Fibroblast of lung (primary cell): Measurements from ENCODE around the gene EPG5. TPM values are rescaled to one million over a fixed set of nuclear protein-coding genes. Genes with fewer than 3 reads are reported as not detected.

Experiments
- DNase-seq, 2 donors: peaks; one replicate each; pipeline versions ENCODE4 v3.0.0 to v3.0.0-alpha.2; 2010; ENCODE audit warnings: low read depth in 2 of 2
- H2AFZ ChIP-seq: 2 replicates; pipeline ENCODE4 v1.5.1; 2012; ENCODE audit warnings: low read length, control low read depth, inconsistent platforms
- H3K27ac ChIP-seq: 2 replicates; pipeline ENCODE4 v1.5.1; 2011; ENCODE audit warnings: low read length, control low read depth; ENCODE audit not compliant: insufficient read depth
- H3K27me3 ChIP-seq: 2 replicates; pipeline ENCODE4 v1.5.1; 2011; ENCODE audit warnings: mild to moderate bottlenecking, low read length; ENCODE audit not compliant: control insufficient read depth, insufficient read depth
- H3K36me3 ChIP-seq: 2 replicates; pipeline ENCODE4 v1.5.1; 2011; ENCODE audit warnings: low read length; ENCODE audit not compliant: control insufficient read depth, insufficient read depth
- H3K4me1 ChIP-seq: 2 replicates; pipeline ENCODE4 v1.5.1; 2011; ENCODE audit warnings: low read length; ENCODE audit not compliant: control insufficient read depth, insufficient read depth; ENCODE audit errors: extremely low read depth
- H3K4me2 ChIP-seq: 2 replicates; pipeline ENCODE4 v1.5.1; 2011; ENCODE audit warnings: low read length, control low read depth; ENCODE audit not compliant: insufficient read depth; ENCODE audit errors: extremely low read depth
- H3K4me3 ChIP-seq, 4 experiments: fragments of 200-600 bp in 1 of 4; sonication (generic) in 1 of 4; replicated peaks in 1 of 4; 2 replicates each; pipeline ENCODE4 v1.5.1; 2011 to 2016; ENCODE audit warnings: low read length in 4 of 4, low read depth in 3 of 4, mild to moderate bottlenecking in 3 of 4, control low read depth in 2 of 4, inconsistent platforms in 1 of 4, mixed read lengths in 1 of 4; ENCODE audit not compliant: insufficient read depth in 1 of 4; ENCODE audit errors: control extremely low read depth in 1 of 4
- H3K79me2 ChIP-seq: 2 replicates; pipeline ENCODE4 v1.5.1; 2012; ENCODE audit warnings: mild to moderate bottlenecking, low read length, inconsistent platforms; ENCODE audit not compliant: control insufficient read depth, insufficient read depth
- H3K9ac ChIP-seq: 2 replicates; pipeline ENCODE4 v1.5.1; 2011; ENCODE audit warnings: mild to moderate bottlenecking, low read length, control low read depth; ENCODE audit not compliant: insufficient read depth
- H3K9me3 ChIP-seq: 2 replicates; pipeline ENCODE4 v1.5.1; 2012; ENCODE audit warnings: low read depth, low read length; ENCODE audit not compliant: control insufficient read depth, insufficient read depth
- H4K20me1 ChIP-seq: 2 replicates; pipeline ENCODE4 v1.5.1; 2011; ENCODE audit warnings: low read length; ENCODE audit not compliant: control insufficient read depth, insufficient read depth; ENCODE audit errors: extremely low read depth
- EZH2 ChIP-seq: IDR thresholded peaks from 2 replicates; pipeline ENCODE4 v1.5.1; 2012; ENCODE audit warnings: low read length, control low read depth, mild to moderate bottlenecking; ENCODE audit errors: missing control alignments
- polyA plus RNA-seq, 2 donors: library from polyadenylated mRNA; depleted of rRNA in 1 of 2; stranded (reverse) in 1 of 2; unstranded in 1 of 2; fragments of >200 nt; gene quantifications; 2 replicates each; pipeline ENCODE4 v1.2.1, GENCODE V29; 2011 to 2012; ENCODE audit warnings: missing spikeins in 1 of 2
- total RNA-seq: library from RNA; depleted of rRNA; stranded (reverse); fragments of >200 nt; gene quantifications from 2 replicates; pipeline ENCODE4 v1.2.1, GENCODE V29; 2014
- TF ChIP-seq, protein P1 (sequence below), 2 donors: IDR thresholded peaks in 1 of 2; conservative IDR thresholded peaks in 1 of 2; 1 replicate in 1 of 2; 2 replicates in 1 of 2; pipeline ENCODE4 v1.5.1; 2011 to 2012; ENCODE audit warnings: low read length in 2 of 2, control low read depth in 1 of 2, inconsistent platforms in 1 of 2, low read depth in 1 of 2, mild to moderate bottlenecking in 1 of 2

EPG5 gene
- total and polyA plus RNA-seq, 2 donors (not counting 1 experiment from before 2014, with no cell fraction given), result 60.0 to 87.4 TPM

DNA sequence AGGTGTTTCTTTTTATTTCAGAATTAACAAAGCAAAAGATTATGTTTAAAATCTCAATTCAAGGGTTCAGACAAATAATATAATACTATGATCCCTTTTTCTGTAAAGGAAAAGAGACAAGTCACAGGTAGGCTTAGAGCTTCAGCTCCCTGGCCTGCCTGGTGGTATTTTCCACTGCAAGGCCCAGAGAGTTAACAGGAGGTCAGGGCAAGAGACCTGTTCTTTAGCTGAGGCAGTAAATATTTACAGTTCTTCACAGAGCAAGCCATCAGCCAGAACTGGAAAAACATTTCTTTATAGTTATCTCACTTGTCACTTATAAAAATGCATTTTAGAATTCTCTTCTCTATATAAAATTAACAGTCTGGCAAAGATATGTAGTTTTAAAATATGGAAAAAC, 70.1 kb downstream of the EPG5 start:
- TF ChIP-seq, protein P1, sequence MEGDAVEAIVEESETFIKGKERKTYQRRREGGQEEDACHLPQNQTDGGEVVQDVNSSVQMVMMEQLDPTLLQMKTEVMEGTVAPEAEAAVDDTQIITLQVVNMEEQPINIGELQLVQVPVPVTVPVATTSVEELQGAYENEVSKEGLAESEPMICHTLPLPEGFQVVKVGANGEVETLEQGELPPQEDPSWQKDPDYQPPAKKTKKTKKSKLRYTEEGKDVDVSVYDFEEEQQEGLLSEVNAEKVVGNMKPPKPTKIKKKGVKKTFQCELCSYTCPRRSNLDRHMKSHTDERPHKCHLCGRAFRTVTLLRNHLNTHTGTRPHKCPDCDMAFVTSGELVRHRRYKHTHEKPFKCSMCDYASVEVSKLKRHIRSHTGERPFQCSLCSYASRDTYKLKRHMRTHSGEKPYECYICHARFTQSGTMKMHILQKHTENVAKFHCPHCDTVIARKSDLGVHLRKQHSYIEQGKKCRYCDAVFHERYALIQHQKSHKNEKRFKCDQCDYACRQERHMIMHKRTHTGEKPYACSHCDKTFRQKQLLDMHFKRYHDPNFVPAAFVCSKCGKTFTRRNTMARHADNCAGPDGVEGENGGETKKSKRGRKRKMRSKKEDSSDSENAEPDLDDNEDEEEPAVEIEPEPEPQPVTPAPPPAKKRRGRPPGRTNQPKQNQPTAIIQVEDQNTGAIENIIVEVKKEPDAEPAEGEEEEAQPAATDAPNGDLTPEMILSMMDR (conservative IDR thresholded peaks at IDR 0.05 in 1 of 2, IDR thresholded peaks at IDR 0.05 in 1 of 2; ENCODE audit: low read depth in 1 of 2, low read length in 2 of 2), result no peak
- no peak for TF ChIP-seq EZH2
- H3K79me2 ChIP-seq, result no peaks in the 10 kb centered on the region
- no peak overlapping the region for H3K4me3 ChIP-seq

DNA sequence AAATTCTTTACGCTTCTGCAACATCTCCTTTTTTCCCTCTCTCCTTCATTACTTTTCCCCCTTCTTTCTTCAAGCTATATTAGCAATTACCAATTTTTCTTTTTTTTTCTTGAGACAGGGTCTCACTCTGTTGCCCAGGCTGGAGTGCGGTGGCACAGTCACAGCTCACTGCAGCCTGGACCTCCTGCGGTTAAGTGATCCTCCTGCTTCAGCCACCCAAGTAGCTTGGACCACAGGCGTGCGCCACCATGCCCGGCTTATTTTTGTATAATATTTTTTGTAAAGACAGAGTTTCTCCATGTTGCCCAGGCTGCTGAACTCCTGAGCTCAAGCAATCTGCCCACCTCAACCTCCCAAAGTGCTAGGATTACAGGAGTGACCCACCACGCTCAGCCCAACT, 70.7 kb downstream of the EPG5 start:
- Histone ChIP-seq H3K9me3 (no peaks in the 10 kb centered on the region), H3K4me2 (no peak overlapping the region), H3K79me2 (no peaks in the 10 kb centered on the region), H3K27me3 (no peaks in the 10 kb centered on the region), H3K4me3 (no peak overlapping the region), H3K27ac (no peak overlapping the region), H4K20me1 (no peaks in the 10 kb centered on the region), H2AFZ (no peak overlapping the region), H3K9ac (no peak overlapping the region), H3K36me3 (peaks cover 8% of the 10 kb centered on the region), H3K4me1 (no peaks in the 10 kb centered on the region)
- no peak for TF ChIP-seq EZH2
- TF ChIP-seq, protein P1 (conservative IDR thresholded peaks at IDR 0.05 in 1 of 2, IDR thresholded peaks at IDR 0.05 in 1 of 2; ENCODE audit: low read depth in 1 of 2, low read length in 2 of 2), result no peak
- DNase-seq, result no peak

More for the DNA sequence above, 70.1 kb downstream of the EPG5 start:
- DNase-seq, result no peak
- Histone ChIP-seq H3K4me2 (no peak overlapping the region), H3K9me3 (no peaks in the 10 kb centered on the region), H4K20me1 (no peaks in the 10 kb centered on the region), H3K27ac (no peak overlapping the region), H2AFZ (no peak overlapping the region), H3K9ac (no peak overlapping the region), H3K27me3 (no peaks in the 10 kb centered on the region), H3K36me3 (peaks cover 11% of the 10 kb centered on the region), H3K4me1 (no peaks in the 10 kb centered on the region)

DNA sequence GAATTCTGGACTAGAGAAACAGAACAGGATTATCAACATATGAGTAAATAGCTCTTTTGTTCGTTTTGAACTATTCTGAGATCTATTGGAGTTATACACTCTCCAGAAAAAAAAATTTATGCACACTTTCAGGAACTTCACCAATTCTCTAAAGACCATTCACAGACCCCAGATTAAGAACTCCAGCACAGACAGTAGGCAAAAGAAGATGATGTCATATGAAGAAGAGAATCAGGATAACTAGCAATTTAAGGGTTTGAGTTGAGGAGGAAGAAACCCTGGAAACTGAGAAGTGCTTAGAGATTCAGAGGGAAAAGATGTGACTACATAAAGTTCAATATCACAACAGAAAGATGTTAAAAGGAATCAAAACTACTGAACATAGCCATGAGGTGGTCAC, 71.8 kb downstream of the EPG5 start:
- Histone ChIP-seq H3K36me3 (peaks cover 8% of the 10 kb centered on the region), H3K27me3 (no peaks in the 10 kb centered on the region), H3K9me3 (no peaks in the 10 kb centered on the region), H3K4me3 (no peak overlapping the region), H3K9ac (no peak overlapping the region), H3K4me1 (no peaks in the 10 kb centered on the region), H4K20me1 (no peaks in the 10 kb centered on the region), H3K27ac (no peak overlapping the region), H3K79me2 (no peaks in the 10 kb centered on the region), H3K4me2 (no peak overlapping the region), H2AFZ (no peak overlapping the region)
- TF ChIP-seq EZH2, result no peak
- TF ChIP-seq, protein P1 (conservative IDR thresholded peaks at IDR 0.05 in 1 of 2, IDR thresholded peaks at IDR 0.05 in 1 of 2; ENCODE audit: low read depth in 1 of 2, low read length in 2 of 2), result no peak
- no peak for DNase-seq
